ENCODE data around the gene GLA. TPM values are rescaled to one million over a fixed set of nuclear protein-coding genes. Genes with fewer than 3 reads are reported as not detected.

GLA gene
- total and polyA plus RNA-seq, 2 of the 13 experiments (the other 11 are each of a cell fraction or from before 2014, with no cell fraction given), result 31.4 to 59.3 TPM

DNA sequence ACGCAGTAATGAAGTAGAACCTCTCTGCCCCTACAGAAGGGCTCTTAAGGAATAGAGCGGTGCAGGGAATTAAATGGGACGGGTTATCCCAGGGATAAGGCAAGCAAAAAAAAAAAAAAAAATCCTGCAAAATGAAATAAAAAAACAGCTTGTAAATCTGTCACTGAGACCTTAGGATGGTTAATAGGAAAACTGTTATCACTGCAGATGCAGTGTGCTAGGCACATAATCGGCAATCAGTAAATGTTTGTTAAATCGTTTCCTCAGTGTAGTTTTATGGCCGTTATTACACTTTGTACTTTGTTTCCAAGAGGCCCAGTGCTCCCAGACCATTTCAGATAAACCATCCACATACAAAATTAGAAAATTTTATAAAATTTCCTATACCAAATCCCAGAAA is 1.3 kb upstream of the GLA start (continued):
- TF ChIP-seq, protein P1, sequence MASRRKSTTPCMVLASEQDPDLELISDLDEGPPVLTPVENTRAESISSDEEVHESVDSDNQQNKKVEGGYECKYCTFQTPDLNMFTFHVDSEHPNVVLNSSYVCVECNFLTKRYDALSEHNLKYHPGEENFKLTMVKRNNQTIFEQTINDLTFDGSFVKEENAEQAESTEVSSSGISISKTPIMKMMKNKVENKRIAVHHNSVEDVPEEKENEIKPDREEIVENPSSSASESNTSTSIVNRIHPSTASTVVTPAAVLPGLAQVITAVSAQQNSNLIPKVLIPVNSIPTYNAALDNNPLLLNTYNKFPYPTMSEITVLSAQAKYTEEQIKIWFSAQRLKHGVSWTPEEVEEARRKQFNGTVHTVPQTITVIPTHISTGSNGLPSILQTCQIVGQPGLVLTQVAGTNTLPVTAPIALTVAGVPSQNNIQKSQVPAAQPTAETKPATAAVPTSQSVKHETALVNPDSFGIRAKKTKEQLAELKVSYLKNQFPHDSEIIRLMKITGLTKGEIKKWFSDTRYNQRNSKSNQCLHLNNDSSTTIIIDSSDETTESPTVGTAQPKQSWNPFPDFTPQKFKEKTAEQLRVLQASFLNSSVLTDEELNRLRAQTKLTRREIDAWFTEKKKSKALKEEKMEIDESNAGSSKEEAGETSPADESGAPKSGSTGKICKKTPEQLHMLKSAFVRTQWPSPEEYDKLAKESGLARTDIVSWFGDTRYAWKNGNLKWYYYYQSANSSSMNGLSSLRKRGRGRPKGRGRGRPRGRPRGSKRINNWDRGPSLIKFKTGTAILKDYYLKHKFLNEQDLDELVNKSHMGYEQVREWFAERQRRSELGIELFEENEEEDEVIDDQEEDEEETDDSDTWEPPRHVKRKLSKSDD (CRISPR knock-in tag; IDR thresholded peaks at IDR 0.05; ENCODE audit: low read depth), result no peak
- TF ChIP-seq ZZZ3 (CRISPR knock-in tag; IDR thresholded peaks at IDR 0.05; ENCODE audit: borderline replicate concordance), result no peak
- TF ChIP-seq CHD2 (IDR thresholded peaks at IDR 0.05; ENCODE audit: low read depth, low read length), result no peak
- TF ChIP-seq ZNF724P (CRISPR knock-in tag; IDR thresholded peaks at IDR 0.05; ENCODE audit: borderline replicate concordance), result no peak
- no peak for TF ChIP-seq RORA (CRISPR knock-in tag; IDR thresholded peaks at IDR 0.05)

DNA sequence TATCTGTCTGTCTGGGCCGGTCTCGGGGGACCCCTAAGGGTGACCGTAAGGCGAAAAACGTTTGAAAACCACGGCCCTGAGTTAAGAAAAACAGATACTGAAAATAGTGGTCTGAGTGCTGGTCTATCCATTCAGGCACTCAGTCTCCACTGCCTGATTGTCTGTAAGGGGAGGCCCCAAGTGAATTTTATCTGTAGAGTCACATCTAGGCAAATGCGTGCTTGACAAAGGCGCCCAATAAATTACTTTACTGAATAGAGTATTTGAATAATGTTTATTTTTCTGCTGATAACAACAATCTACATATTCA is 762 bp upstream of the GLA start:
- BruUV-seq (replicated peaks), result TSS peak; percentile 80
- H2AFZ ChIP-seq (ENCODE audit: low read length), result no peak overlapping the region
- POLR2A ChIA-PET, result no interaction called here
- TF ChIP-seq, protein P2, sequence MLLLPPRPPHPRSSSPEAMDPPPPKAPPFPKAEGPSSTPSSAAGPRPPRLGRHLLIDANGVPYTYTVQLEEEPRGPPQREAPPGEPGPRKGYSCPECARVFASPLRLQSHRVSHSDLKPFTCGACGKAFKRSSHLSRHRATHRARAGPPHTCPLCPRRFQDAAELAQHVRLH (CRISPR knock-in tag; IDR thresholded peaks at IDR 0.05; ENCODE audit: borderline replicate concordance, low read depth), result no peak
- TF ChIP-seq RBFOX2 (IDR thresholded peaks at IDR 0.05; ENCODE audit: low read depth, low read length), result 0 out of 2 replicates have a peak, but pooled peaks have one; percentile 40
- TF ChIP-seq CCAR2 (optimal IDR thresholded peaks at IDR 0.05; ENCODE audit: low read depth, low read length), result no peak
- TF ChIP-seq KDM5A (IDR thresholded peaks at IDR 0.05; ENCODE audit: borderline replicate concordance, low read length), result peak; percentile 72
- no peak for TF ChIP-seq FOXK2 (IDR thresholded peaks at IDR 0.05)
- no peak for TF ChIP-seq HOXA9 (CRISPR knock-in tag; IDR thresholded peaks at IDR 0.05; ENCODE audit: borderline replicate concordance)
- no peak for TF ChIP-seq HOXA7 (CRISPR knock-in tag; IDR thresholded peaks at IDR 0.05)

More for the DNA sequence above, 762 bp upstream of the GLA start:
- peaks cover 49% of the 10 kb centered on the region for H3K79me2 ChIP-seq (ENCODE audit: insufficient read depth, low read length)
- peaks cover 5% of the 10 kb centered on the region; the same call in 1 of the 2 replicates for H4K20me1 ChIP-seq (ENCODE audit: insufficient read depth, low read length)
- FAIRE-seq (no peak), DNase-seq (ENCODE audit: low spot score) (no peak), ATAC-seq (no peak; the same call in 2 of the 3 replicates)
- CTCF ChIA-PET (ENCODE audit: low intra/inter-chr PET ratio, low total read pairs), result no interaction called here
- peaks cover 0 to 17% of the 10 kb centered on the region in 2 experiments; a peak in 3 of 5 replicates for H3K36me3 ChIP-seq (replicated peaks in 1 of 2; ENCODE audit: control insufficient read depth in 1 of 2, insufficient read depth in 2 of 2, low read length in 2 of 2)
- peak overlapping the region; percentile 66 to 79 (median 73) for H3K4me3 ChIP-seq (replicated peaks in 1 of 3; ENCODE audit: insufficient read depth in 1 of 3, low read depth in 2 of 3, low read length in 3 of 3)
- intact Hi-C loops (cut with micrococcal nuclease; ENCODE audit: unreplicated experiment) (loop anchor here (5.0 kb wide), 1 partner anchor 61 kb away; the partner anchor contains the start of gene TIMM8A), in situ Hi-C loops (cut with HindIII; ENCODE audit: extremely low pct_ligation_motif_present, low pct_unique_long_range_greater_than_20kb) (no loop called here)
- H3K9ac ChIP-seq (ENCODE audit: insufficient read depth, low read depth, low read length), result peak overlapping the region; percentile 97
- peak overlapping the region; percentile 71; the same call in 1 of the 2 replicates for H3K4me2 ChIP-seq (ENCODE audit: low read depth, low read length)
- no peaks in the 10 kb centered on the region for H3K9me3 ChIP-seq (ENCODE audit: low read length)
- WGBS (ENCODE audit: low lambda C conversion rate), result 3% methylated on average over 7 of the region's 8 CpGs
- H3K27ac ChIP-seq (ENCODE audit: extremely low read length, insufficient read depth, low read length), result peak overlapping the region; percentile 97
- H3K27me3 ChIP-seq (ENCODE audit: control insufficient read depth in 1 of 2, insufficient read depth in 2 of 2, low read length in 2 of 2), result no peaks in the 10 kb centered on the region
- H3K4me1 ChIP-seq (ENCODE audit: insufficient read depth, low read length), result peaks cover 8% of the 10 kb centered on the region

Data from HepG2 (cell line).